Astrocyte (in vitro differentiated cells and primary cell): ENCODE data around the gene MTRR. TPM values are rescaled to one million over a fixed set of nuclear protein-coding genes. Genes with fewer than 3 reads are reported as not detected.

Experiments used
- DNase-seq: peaks from one replicate; pipeline ENCODE4 v3.0.0-alpha.2; 2010; ENCODE audit warnings: low read depth
- FAIRE-seq: peaks from 2 replicates; lab custom pipeline; 2011; peaks lifted over from hg19 to GRCh38; lab: Jason Lieb, UNC
- H2AFZ ChIP-seq: 2 replicates; pipeline ENCODE4 v1.6.0; 2012; ENCODE audit warnings: low read depth, low read length, inconsistent platforms
- H3K27ac ChIP-seq: 2 replicates; pipeline ENCODE4 v1.5.1; 2011; ENCODE audit warnings: low read depth, low read length, inconsistent platforms
- H3K27me3 ChIP-seq: 2 replicates; pipeline ENCODE4 v1.6.0; 2011; ENCODE audit warnings: low read length, inconsistent platforms; ENCODE audit not compliant: insufficient read depth
- H3K36me3 ChIP-seq: 2 replicates; pipeline ENCODE4 v1.5.1; 2011; ENCODE audit warnings: low read length, inconsistent platforms; ENCODE audit not compliant: insufficient read depth
- H3K4me1 ChIP-seq: 2 replicates; pipeline ENCODE4 v1.5.1; 2011; ENCODE audit warnings: low read length, inconsistent platforms; ENCODE audit not compliant: insufficient read depth
- H3K4me2 ChIP-seq: 2 replicates; pipeline ENCODE4 v1.6.0; 2012; ENCODE audit warnings: low read length, inconsistent platforms
- H3K4me3 ChIP-seq: 2 replicates; pipeline ENCODE4 v1.5.1; 2011; ENCODE audit warnings: low read depth, mild to moderate bottlenecking, low read length, inconsistent platforms; ENCODE audit not compliant: insufficient read depth
- H3K79me2 ChIP-seq: 2 replicates; pipeline ENCODE4 v1.6.0; 2012; ENCODE audit warnings: mild to moderate bottlenecking, low read length, inconsistent platforms; ENCODE audit not compliant: insufficient read depth
- H3K9ac ChIP-seq: 2 replicates; pipeline ENCODE4 v1.6.0; 2012; ENCODE audit warnings: mild to moderate bottlenecking, low read length, inconsistent platforms
- H3K9me3 ChIP-seq: 2 replicates; pipeline ENCODE4 v1.5.1; 2012; ENCODE audit warnings: low read depth, mild to moderate bottlenecking, low read length, inconsistent platforms; ENCODE audit not compliant: insufficient read depth
- H4K20me1 ChIP-seq: 2 replicates; pipeline ENCODE4 v1.6.0; 2012; ENCODE audit warnings: low read length, inconsistent platforms; ENCODE audit not compliant: insufficient read depth
- H3K27ac Mint-ChIP-seq: one replicate; pipeline ENCODE4 v1.8.0; 2021; ENCODE audit warnings: mild to moderate bottlenecking, mixed read lengths; ENCODE audit not compliant: unreplicated experiment
- H3K27me3 Mint-ChIP-seq: one replicate; pipeline ENCODE4 v1.8.0; 2021; ENCODE audit warnings: low read depth, mixed read lengths; ENCODE audit not compliant: unreplicated experiment
- H3K36me3 Mint-ChIP-seq: one replicate; pipeline ENCODE4 v1.8.0; 2021; ENCODE audit warnings: low read depth, mixed read lengths; ENCODE audit not compliant: unreplicated experiment
- H3K4me1 Mint-ChIP-seq: one replicate; pipeline ENCODE4 v1.8.0; 2021; ENCODE audit warnings: low read depth, mixed read lengths; ENCODE audit not compliant: unreplicated experiment
- H3K4me3 Mint-ChIP-seq: one replicate; pipeline ENCODE4 v1.8.0; 2021; ENCODE audit warnings: mild to moderate bottlenecking, moderate library complexity, mixed read lengths; ENCODE audit not compliant: unreplicated experiment
- H3K9me3 Mint-ChIP-seq: one replicate; pipeline ENCODE4 v1.8.0; 2021; ENCODE audit warnings: mild to moderate bottlenecking, mixed read lengths; ENCODE audit not compliant: unreplicated experiment
- CTCF ChIP-seq: IDR thresholded peaks from 2 replicates; pipeline ENCODE4 v1.5.1; 2011; ENCODE audit warnings: low read depth, mild to moderate bottlenecking, inconsistent platforms, low read length, moderate library complexity; ENCODE audit not compliant: insufficient read depth
- EZH2 ChIP-seq: IDR thresholded peaks from 2 replicates; pipeline ENCODE4 v1.6.1; 2012; ENCODE audit warnings: mild to moderate bottlenecking, low read length, inconsistent platforms; ENCODE audit not compliant: insufficient read depth
- total RNA-seq: library from RNA; stranded (reverse); gene quantifications from 2 replicates; pipeline ENCODE4 v1.2.1, GENCODE V29; 2021

The MTRR gene
- total RNA-seq, 1 donor from 2014 or later, result 32.2 TPM

GRCh38 chr5:7894860-7895259 lies 25.9 kb downstream of the MTRR start:
- Histone ChIP-seq H3K9me3 (no peaks in the 10 kb centered on the region), H3K4me3 (no peak overlapping the region), H3K36me3 (peaks cover 60% of the 10 kb centered on the region), H3K4me1 (no peaks in the 10 kb centered on the region), H4K20me1 (no peaks in the 10 kb centered on the region), H3K79me2 (no peaks in the 10 kb centered on the region), H2AFZ (no peak overlapping the region), H3K4me2 (no peak overlapping the region), H3K27me3 (no peaks in the 10 kb centered on the region), H3K27ac (no peak overlapping the region), H3K9ac (no peak overlapping the region)
- H3K27ac Mint-ChIP-seq, result no peak overlapping the region
- DNase-seq (no peak), FAIRE-seq (no peak)
- peaks cover 22% of the 10 kb centered on the region for H3K36me3 Mint-ChIP-seq
- no peaks in the 10 kb centered on the region for H3K27me3 Mint-ChIP-seq
- no peak overlapping the region for H3K4me3 Mint-ChIP-seq
- TF ChIP-seq CTCF (no peak), EZH2 (no peak)
- no peaks in the 10 kb centered on the region for H3K9me3 Mint-ChIP-seq
- no peaks in the 10 kb centered on the region for H3K4me1 Mint-ChIP-seq

- DNase-seq (peak; percentile 47), FAIRE-seq (no peak)
- no peaks in the 10 kb centered on the region for H4K20me1 ChIP-seq
- no peaks in the 10 kb centered on the region for H3K9me3 ChIP-seq
- Mint-ChIP-seq H3K4me1 (no peaks in the 10 kb centered on the region), H3K9me3 (no peaks in the 10 kb centered on the region), H3K36me3 (peaks cover 20% of the 10 kb centered on the region), H3K27me3 (no peaks in the 10 kb centered on the region), H3K27ac (no peak overlapping the region), H3K4me3 (no peak overlapping the region)
- peak; percentile 53 for TF ChIP-seq CTCF
- no peak for TF ChIP-seq EZH2
- no peak overlapping the region for H3K27ac ChIP-seq
- no peak overlapping the region for H3K9ac ChIP-seq
- peaks cover 60% of the 10 kb centered on the region for H3K36me3 ChIP-seq
- H3K4me1 ChIP-seq, result no peaks in the 10 kb centered on the region
- H3K4me3 ChIP-seq, result no peak overlapping the region
- H3K4me2 ChIP-seq, result no peak overlapping the region
- no peak overlapping the region for H2AFZ ChIP-seq
- H3K27me3 ChIP-seq, result no peaks in the 10 kb centered on the region
- H3K79me2 ChIP-seq, result no peaks in the 10 kb centered on the region
Measured at GRCh38 chr5:7897014-7897600, 28.2 kb downstream of the MTRR start.

- no peaks in the 10 kb centered on the region for H3K27me3 ChIP-seq
- no peaks in the 10 kb centered on the region for H3K9me3 ChIP-seq
- H3K4me1 Mint-ChIP-seq, result peaks cover 7% of the 10 kb centered on the region
- H3K4me1 ChIP-seq, result no peaks in the 10 kb centered on the region
- H3K27ac Mint-ChIP-seq, result no peak overlapping the region
- no peaks in the 10 kb centered on the region for H4K20me1 ChIP-seq
- H3K79me2 ChIP-seq, result no peaks in the 10 kb centered on the region
- peak overlapping the region; percentile 6 for H3K27ac ChIP-seq
- no peak overlapping the region for H3K4me3 Mint-ChIP-seq
- no peaks in the 10 kb centered on the region for H3K27me3 Mint-ChIP-seq
- no peak overlapping the region for H3K4me3 ChIP-seq
- DNase-seq (no peak), FAIRE-seq (no peak)
- no peak overlapping the region for H2AFZ ChIP-seq
- TF ChIP-seq EZH2, result no peak
- no peak for TF ChIP-seq CTCF
- H3K36me3 ChIP-seq, result peaks cover 23% of the 10 kb centered on the region
- peaks cover 2% of the 10 kb centered on the region for H3K9me3 Mint-ChIP-seq
- no peak overlapping the region for H3K4me2 ChIP-seq
- H3K36me3 Mint-ChIP-seq, result peaks cover 21% of the 10 kb centered on the region
- no peak overlapping the region for H3K9ac ChIP-seq
Measured at GRCh38 chr5:7902201-7902600, 33.3 kb downstream of the MTRR start.
